CD4-positive, alpha-beta T cell treated with Interleukin-10 for 1 hour (primary cell): ENCODE measurements around the gene BICDL2.
A peak's percentile ranks its signal among the peaks of the same experiment; 100 is the strongest.

Source experiments
- DNase-seq: peaks from one replicate; pipeline ENCODE4 v3.0.0-alpha.2; 2020

Gene BICDL2

GRCh38 chr16:3045758-3046640, 9.3 kb upstream of the BICDL2 start, which contains the start of gene MMP25:
Gene MMP25, plus strand, starts transcription at chr16:3046561. Its CDS starts 357 bp downstream, at chr16:3046918.
- no peak for DNase-seq

- DNase-seq = no peak
Measured at GRCh38 chr16:3044708-3045107, 8.0 kb upstream of the BICDL2 start.

GRCh38 chr16:3042376-3042775, 5.6 kb upstream of the BICDL2 start:
- no peak for DNase-seq

GRCh38 chr16:3038896-3039295, 2.2 kb upstream of the BICDL2 start:
- DNase-seq = no peak

- no peak for DNase-seq
Measured at GRCh38 chr16:3038256-3038655, 1.5 kb upstream of the BICDL2 start.

- DNase-seq = no peak
Measured at GRCh38 chr16:3035972-3036725, 595 bp downstream of the BICDL2 start.

- DNase-seq = no peak
Measured at GRCh38 chr16:3035289-3035971, 1.3 kb downstream of the BICDL2 start.

GRCh38 chr16:3032624-3033023, 4.1 kb downstream of the BICDL2 start:
- no peak for DNase-seq

GRCh38 chr16:3030222-3031212, 6.2 kb downstream of the BICDL2 start:
- no peak for DNase-seq

GRCh38 chr16:3029491-3030221, 7.1 kb downstream of the BICDL2 start:
- DNase-seq = peak; percentile 44

- no peak for DNase-seq
Measured at GRCh38 chr16:3028716-3029319, 7.9 kb downstream of the BICDL2 start.

- peak; percentile 91 for DNase-seq
Measured at GRCh38 chr16:3027983-3028715, 8.6 kb downstream of the BICDL2 start.

- no peak for DNase-seq
Measured at GRCh38 chr16:3027489-3027795, 9.3 kb downstream of the BICDL2 start.

GRCh38 chr16:3026609-3027488, 9.9 kb downstream of the BICDL2 start:
- DNase-seq = no peak

- DNase-seq = no peak
Measured at GRCh38 chr16:3026003-3026378, 10.8 kb downstream of the BICDL2 start.

GRCh38 chr16:3025032-3026002, 11.4 kb downstream of the BICDL2 start:
- no peak for DNase-seq

- peak; percentile 96 for DNase-seq
Measured at GRCh38 chr16:3023669-3024478, 12.9 kb downstream of the BICDL2 start, which contains the start of the genes HCFC1R1 and THOC6. Gene HCFC1R1, minus strand, starts transcription at chr16:3023942. Its CDS starts 1 bp downstream, at chr16:3023941. Gene THOC6, plus strand, starts transcription at chr16:3024035. Its CDS starts 292 bp downstream, at chr16:3024327.
